Aorta (tissue), 5 donors: Measurements from ENCODE around the gene NEK6. TPM values are rescaled to one million over a fixed set of nuclear protein-coding genes. Genes with fewer than 3 reads are reported as not detected.

Experiments
- ATAC-seq: fragments of 200-7000 bp; cut with Tn5 transposase; one replicate; pipeline ENCODE4 v1.9.1; 2022; ENCODE audit warnings: moderate library complexity; ENCODE audit not compliant: low FRiP score
- DNase-seq, 2 donors: peaks; one replicate each; pipeline ENCODE4 v3.0.0-alpha.2; 2020
- H3K27ac ChIP-seq, 2 donors: one replicate each; pipeline ENCODE4 v1.5.1; 2013; ENCODE audit warnings: low read length in 2 of 2, mild to moderate bottlenecking in 2 of 2, moderate library complexity in 2 of 2, control low read depth in 1 of 2, inconsistent platforms in 1 of 2, low read depth in 1 of 2
- H3K27me3 ChIP-seq, 2 donors: one replicate each; pipeline ENCODE4 v1.6.1; 2013; ENCODE audit warnings: control low read depth in 1 of 2, low read length in 1 of 2, mild to moderate bottlenecking in 1 of 2, moderate library complexity in 1 of 2; ENCODE audit not compliant: insufficient read depth in 2 of 2, control insufficient read depth in 1 of 2
- H3K36me3 ChIP-seq, 2 donors: one replicate each; pipeline ENCODE4 v1.6.1; 2013; ENCODE audit warnings: control low read depth in 1 of 2, low read length in 1 of 2, mild to moderate bottlenecking in 1 of 2; ENCODE audit not compliant: insufficient read depth in 2 of 2, control insufficient read depth in 1 of 2
- H3K4me1 ChIP-seq, 2 donors: one replicate each; pipeline ENCODE4 v1.6.1; 2013; ENCODE audit warnings: low read length in 2 of 2, control low read depth in 1 of 2, mild to moderate bottlenecking in 1 of 2, moderate library complexity in 1 of 2; ENCODE audit not compliant: insufficient read depth in 2 of 2, control insufficient read depth in 1 of 2
- H3K4me3 ChIP-seq, 2 donors: one replicate each; pipeline ENCODE4 v1.5.1; 2013; ENCODE audit warnings: low read length in 2 of 2, control low read depth in 1 of 2, mild to moderate bottlenecking in 1 of 2
- H3K9me3 ChIP-seq: one replicate; pipeline ENCODE4 v1.6.1; 2013; ENCODE audit warnings: mild to moderate bottlenecking, low read length; ENCODE audit not compliant: control insufficient read depth
- WGBS, 2 donors: extraction: QIAGEN DNeasy Blood & Tissue Kit; methylation state at CpG; one replicate each; pipeline ENCODE4 v1.1.7; 2013; 5-methylcytosine and 5-hydroxymethylcytosine counted together
- intact Hi-C, 2 donors: fragments of 100-400 bp; cut with DNase I; formaldehyde crosslinking; loops; one replicate each; pipeline versions ENCODE4 v1.14.2 to v1.15.0; 2022
- polyA plus RNA-seq, 2 donors: library from polyadenylated mRNA; stranded (reverse); fragments of 200-250 nt; gene quantifications; one replicate each; pipeline ENCODE4 v1.2.3, GENCODE V29; 2013
- total RNA-seq, 2 donors: library from RNA; stranded (reverse); fragmentation: NEBNext Ultra II Directional; extraction: Animal tissue kit (Norgen Biotek cat#: 25700); gene quantifications; one replicate each; pipeline ENCODE4 v1.2.1, GENCODE V29; 2021
- donor health status: healthy with polysubstance abuse.
- donor health status: Bipolar disorder and iron deficiency.
- donor health status: DM: no; HTN: no; CAD: no.
- donor health status: DM: no; HTN: no; CAD: no.
- donor health status: DM: yes; HTN: yes; CAD: no.

The NEK6 gene
- total and polyA plus RNA-seq, 4 donors, result 8.2 to 72.8 (median 37.0) TPM

- Histone ChIP-seq H3K27me3 (no peaks in the 10 kb centered on the region), H3K9me3 (no peaks in the 10 kb centered on the region), H3K4me3 (no peak overlapping the region), H3K36me3 (no peaks in the 10 kb centered on the region), H3K4me1 (no peaks in the 10 kb centered on the region), H3K27ac (no peak overlapping the region)
- DNase-seq, result no peak
- WGBS, 2 donors, result 93% methylated on average over 4 of the region's 4 CpGs
- intact Hi-C loops, result no loop called here
- no peak for ATAC-seq
Measured at GRCh38 chr9:124364141-124364540, 106.4 kb downstream of the NEK6 start.

GRCh38 chr9:124365036-124365435 lies 107.3 kb downstream of the NEK6 start:
- Histone ChIP-seq H3K27me3 (no peaks in the 10 kb centered on the region), H3K27ac (no peak overlapping the region), H3K4me3 (no peak overlapping the region), H3K36me3 (no peaks in the 10 kb centered on the region), H3K9me3 (no peaks in the 10 kb centered on the region), H3K4me1 (no peaks in the 10 kb centered on the region)
- DNase-seq (no peak), ATAC-seq (no peak)
- intact Hi-C loops, result no loop called here
- 90% methylated on average over 8 of the region's 8 CpGs for WGBS, 2 donors

- 87 to 89% methylated on average over 10 of the region's 10 CpGs for WGBS, 2 donors
- intact Hi-C loops, result no loop called here
Measured at GRCh38 chr9:124366476-124367220, 108.9 kb downstream of the NEK6 start.

DNA sequence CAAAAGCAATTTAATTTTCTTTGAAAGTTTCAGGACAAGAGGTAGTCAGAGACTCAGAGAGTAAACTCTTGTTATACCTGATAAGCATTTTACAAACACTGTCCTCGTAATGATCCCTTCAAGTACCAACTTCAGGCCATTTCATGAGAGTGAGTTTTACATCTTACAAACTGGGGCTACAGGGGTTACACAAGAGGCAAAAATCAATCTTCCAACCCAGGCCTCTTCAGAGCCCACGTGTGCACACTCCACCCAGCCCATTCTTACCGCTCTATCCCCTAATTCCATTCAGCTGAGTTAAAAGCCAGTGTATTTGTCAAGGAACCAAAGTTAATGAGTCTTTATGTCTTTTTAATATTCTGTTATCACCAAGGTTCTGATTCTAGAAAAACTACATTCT lies 110.9 kb downstream of the NEK6 start:
- WGBS, 2 donors, result 83 to 85% methylated on average over 3 of the region's 3 CpGs
- peaks cover 0 to 2% of the 10 kb centered on the region in 2 donors for H3K4me1 ChIP-seq
- H3K27ac ChIP-seq, result no peak overlapping the region
- no peaks in the 10 kb centered on the region for H3K36me3 ChIP-seq
- ATAC-seq (no peak), DNase-seq (no peak)
- H3K9me3 ChIP-seq, result no peaks in the 10 kb centered on the region
- intact Hi-C loops, result no loop called here
- no peak overlapping the region for H3K4me3 ChIP-seq
- no peaks in the 10 kb centered on the region for H3K27me3 ChIP-seq

More at GRCh38 chr9:124366476-124367220, 108.9 kb downstream of the NEK6 start:
- Histone ChIP-seq H3K27me3 (no peaks in the 10 kb centered on the region), H3K27ac (no peak overlapping the region), H3K4me1 (no peaks in the 10 kb centered on the region), H3K4me3 (no peak overlapping the region), H3K9me3 (no peaks in the 10 kb centered on the region), H3K36me3 (no peaks in the 10 kb centered on the region)
- DNase-seq (no peak), ATAC-seq (no peak)

DNA sequence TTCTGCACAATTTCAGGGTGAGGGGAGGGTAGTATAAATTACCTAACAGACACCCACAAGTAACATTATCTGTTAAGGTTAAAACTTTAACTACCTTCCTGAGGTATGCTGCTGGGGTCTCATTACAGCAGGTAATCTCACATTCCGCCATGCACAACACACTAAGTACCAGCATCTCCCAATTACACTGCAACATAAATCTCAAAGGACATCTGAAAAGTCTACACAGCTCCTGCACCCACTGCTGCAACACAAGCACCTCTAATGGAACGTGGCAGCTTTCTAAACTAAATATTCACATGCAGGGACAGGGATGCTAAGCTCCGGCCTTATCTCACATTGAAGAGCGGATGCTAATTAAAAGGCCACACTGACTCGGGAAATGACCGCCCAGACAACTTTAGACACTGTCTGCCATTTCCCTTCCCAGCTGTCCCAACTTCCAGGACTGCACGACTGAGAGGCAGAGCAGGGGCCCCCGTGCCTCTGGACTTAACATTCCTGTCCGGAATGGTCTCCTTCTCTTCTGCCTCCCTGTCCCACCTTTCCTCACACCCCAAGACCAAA lies 111.6 kb downstream of the NEK6 start:
- no peaks in the 10 kb centered on the region for H3K36me3 ChIP-seq
- H3K27me3 ChIP-seq, result no peaks in the 10 kb centered on the region
- no peak overlapping the region for H3K27ac ChIP-seq
- H3K9me3 ChIP-seq, result no peaks in the 10 kb centered on the region
- 87% methylated on average over 9 of the region's 9 CpGs for WGBS, 2 donors
- intact Hi-C loops, result no loop called here
- no peak for DNase-seq
- H3K4me1 ChIP-seq, result peaks cover 0 to 2% of the 10 kb centered on the region in 2 donors
- H3K4me3 ChIP-seq, result no peak overlapping the region
- ATAC-seq, result no peak

DNA sequence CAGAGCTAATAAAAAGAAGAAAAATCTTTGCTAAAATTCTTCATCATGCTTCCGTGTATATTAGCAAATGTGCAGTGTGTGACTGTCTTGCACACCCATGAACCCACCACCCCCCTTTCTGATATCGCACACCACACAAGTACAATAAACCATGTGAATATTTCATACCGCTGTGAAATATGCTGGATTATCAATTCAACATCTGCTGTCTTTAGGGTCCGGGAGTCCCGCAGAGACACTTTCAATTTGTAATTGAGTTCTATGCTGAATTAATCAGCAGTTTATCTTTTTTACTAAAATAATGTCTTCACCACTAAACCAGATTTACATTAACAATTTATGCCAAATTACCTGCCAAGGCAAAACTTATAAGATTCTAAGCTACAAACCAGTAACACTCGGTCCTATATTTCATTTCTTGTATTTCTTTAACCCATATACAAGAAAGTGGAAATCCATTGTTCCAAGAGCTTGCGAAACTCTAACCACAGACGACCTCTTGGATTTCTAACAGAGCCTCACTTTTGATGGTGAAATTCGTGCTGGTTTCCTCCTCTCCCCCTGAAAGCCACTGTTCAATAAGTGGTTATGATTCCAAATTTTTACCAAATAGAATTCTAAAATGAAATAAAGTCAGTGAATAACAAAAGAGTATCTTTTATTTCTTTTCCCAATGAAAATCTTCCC lies 113.3 kb downstream of the NEK6 start:
- no peak overlapping the region for H3K4me3 ChIP-seq
- no peaks in the 10 kb centered on the region for H3K9me3 ChIP-seq
- intact Hi-C loops, result no loop called here
- peaks cover 0 to 2% of the 10 kb centered on the region in 2 donors for H3K4me1 ChIP-seq
- H3K27me3 ChIP-seq, result no peaks in the 10 kb centered on the region
- no peak for ATAC-seq
- no peaks in the 10 kb centered on the region for H3K36me3 ChIP-seq
- H3K27ac ChIP-seq, result no peak overlapping the region
- DNase-seq, result no peak
- 91% methylated on average over 9 of the region's 9 CpGs for WGBS, 2 donors

- H3K4me1 ChIP-seq, result peaks cover 0 to 2% of the 10 kb centered on the region in 2 donors
- no peaks in the 10 kb centered on the region for H3K27me3 ChIP-seq
- no peak overlapping the region for H3K27ac ChIP-seq
- no peaks in the 10 kb centered on the region for H3K9me3 ChIP-seq
- no peaks in the 10 kb centered on the region for H3K36me3 ChIP-seq
- no peak for DNase-seq
- H3K4me3 ChIP-seq, result no peak overlapping the region
- ATAC-seq, result no peak
- intact Hi-C loops, result no loop called here
Measured at GRCh38 chr9:124372038-124372437, 114.3 kb downstream of the NEK6 start.

DNA sequence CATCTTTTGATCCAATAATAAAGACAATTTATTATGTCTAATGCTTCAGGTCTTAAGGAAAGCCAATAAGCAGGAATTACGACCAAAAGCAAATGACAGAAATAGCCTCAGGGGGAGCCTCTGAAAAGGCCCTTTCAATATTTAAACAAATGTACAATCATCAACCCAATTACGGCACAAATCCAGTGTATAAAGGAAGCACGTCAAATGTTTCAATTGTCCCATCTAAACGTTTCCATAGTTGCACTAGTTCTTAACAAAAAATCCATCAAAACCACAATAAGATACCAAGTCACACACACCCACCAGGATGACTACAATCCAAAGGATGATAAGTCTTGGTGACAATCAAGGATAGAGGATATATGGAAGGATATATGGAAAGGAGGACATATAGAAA lies 115.6 kb downstream of the NEK6 start:
- intact Hi-C loops, result no loop called here
- Histone ChIP-seq H3K9me3 (no peaks in the 10 kb centered on the region), H3K27me3 (no peaks in the 10 kb centered on the region), H3K4me3 (no peak overlapping the region), H3K27ac (no peak overlapping the region), H3K4me1 (peaks cover 4 to 5% of the 10 kb centered on the region in 2 donors), H3K36me3 (no peaks in the 10 kb centered on the region)
- DNase-seq (no peak), ATAC-seq (no peak)
- WGBS, 2 donors, result 92 to 94% methylated on average over 4 of the region's 4 CpGs

DNA sequence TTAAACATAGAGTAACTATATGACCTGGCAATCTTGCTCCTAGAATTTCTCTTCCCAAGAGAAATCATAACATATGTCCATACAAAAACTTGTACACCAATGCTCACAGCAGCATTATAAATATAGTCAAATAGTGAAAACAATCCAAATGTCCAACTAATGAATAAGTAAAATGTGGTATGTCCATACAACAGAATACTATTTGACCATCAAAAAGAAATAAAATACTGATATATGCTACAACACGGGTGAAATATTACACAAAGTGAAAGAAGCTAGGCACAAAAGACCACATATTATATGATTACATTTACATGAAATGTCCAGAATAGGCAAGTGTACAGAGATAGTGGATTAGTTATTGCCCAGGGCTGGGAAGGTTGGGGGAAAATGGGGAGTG lies 116.1 kb downstream of the NEK6 start:
- Histone ChIP-seq H3K4me1 (peaks cover 4 to 5% of the 10 kb centered on the region in 2 donors), H3K27ac (no peak overlapping the region), H3K4me3 (no peak overlapping the region), H3K9me3 (no peaks in the 10 kb centered on the region), H3K27me3 (no peaks in the 10 kb centered on the region), H3K36me3 (no peaks in the 10 kb centered on the region)
- ATAC-seq (no peak), DNase-seq (no peak)
- WGBS, 2 donors, result 95 to 98% methylated on average over 1 of the region's 1 CpG
- intact Hi-C loops, result no loop called here
